Neuronal stem cell (in vitro differentiated cells): ENCODE measurements around the gene TEKT1.
"Not testable (repeated sequence)": the region's sequence is repeated elsewhere in the genome, so short reads cannot be mapped to it uniquely, and the experiment has no call there.

Source experiments
- DNase-seq: peaks from one replicate; pipeline ENCODE4 v3.0.0-alpha.2; 2013; ENCODE audit warnings: low spot score
- H2AFZ ChIP-seq: one replicate; pipeline ENCODE4 v1.6.1; 2013; ENCODE audit warnings: mild to moderate bottlenecking, low read length, inconsistent platforms
- H2AK5ac ChIP-seq: 2 replicates; pipeline ENCODE4 v1.6.1; 2013; ENCODE audit warnings: low read depth, mild to moderate bottlenecking, inconsistent platforms, low read length, moderate library complexity, mixed read lengths
- H2BK120ac ChIP-seq: 2 replicates; pipeline ENCODE4 v1.6.1; 2013; ENCODE audit warnings: low read depth, mild to moderate bottlenecking, inconsistent platforms, low read length, moderate library complexity, mixed read lengths
- H2BK12ac ChIP-seq: one replicate; pipeline ENCODE4 v1.6.1; 2013; ENCODE audit warnings: low read length, inconsistent platforms
- H2BK15ac ChIP-seq: 2 replicates; pipeline ENCODE4 v1.6.1; 2013; ENCODE audit warnings: mild to moderate bottlenecking, low read length, inconsistent platforms, mixed read lengths
- H2BK5ac ChIP-seq: one replicate; pipeline ENCODE4 v1.6.1; 2013; ENCODE audit warnings: inconsistent platforms, mild to moderate bottlenecking, low read length, moderate library complexity
- H3K14ac ChIP-seq: one replicate; pipeline ENCODE4 v1.6.1; 2013; ENCODE audit warnings: low read length, inconsistent platforms
- H3K18ac ChIP-seq: 2 replicates; pipeline ENCODE4 v1.6.1; 2013; ENCODE audit warnings: low read length, inconsistent platforms
- H3K23ac ChIP-seq: 2 replicates; pipeline ENCODE4 v1.6.1; 2013; ENCODE audit warnings: low read depth, mild to moderate bottlenecking, mixed read lengths, low read length, inconsistent platforms; ENCODE audit not compliant: poor library complexity
- H3K27ac ChIP-seq: replicated peaks from 3 replicates; pipeline ENCODE4 v1.5.1; 2013; ENCODE audit warnings: low read length, inconsistent platforms
- H3K27me3 ChIP-seq, 3 experiments: 2 replicates each; pipeline ENCODE4 v1.6.1; 2013; ENCODE audit warnings: low read length in 3 of 3, mild to moderate bottlenecking in 2 of 3, inconsistent platforms in 1 of 3, low read depth in 1 of 3, mixed read lengths in 1 of 3, moderate library complexity in 1 of 3; ENCODE audit not compliant: control insufficient read depth in 3 of 3, insufficient read depth in 3 of 3
- H3K36me3 ChIP-seq, 2 donors: replicated peaks in 1 of 2; 2 replicates each; pipeline ENCODE4 v1.6.1; 2013; ENCODE audit warnings: low read length in 2 of 2; ENCODE audit not compliant: control insufficient read depth in 2 of 2, insufficient read depth in 2 of 2
- H3K4ac ChIP-seq: 2 replicates; pipeline ENCODE4 v1.6.1; 2013; ENCODE audit warnings: inconsistent platforms, mild to moderate bottlenecking, low read length, moderate library complexity
- H3K4me1 ChIP-seq, 2 donors: 1 replicate in 1 of 2; 2 replicates in 1 of 2; pipeline ENCODE4 v1.6.1; 2013; ENCODE audit warnings: low read length in 2 of 2, low read depth in 1 of 2; ENCODE audit not compliant: control insufficient read depth in 2 of 2, insufficient read depth in 1 of 2
- H3K4me2 ChIP-seq: one replicate; pipeline ENCODE4 v1.6.1; 2013; ENCODE audit warnings: mild to moderate bottlenecking, low read length, inconsistent platforms; ENCODE audit not compliant: insufficient read depth, poor library complexity, severe bottlenecking
- H3K4me3 ChIP-seq, 2 donors: 2 replicates each; pipeline ENCODE4 v1.5.1; 2013; ENCODE audit warnings: low read length in 2 of 2, mild to moderate bottlenecking in 2 of 2, inconsistent platforms in 1 of 2, moderate library complexity in 1 of 2
- H3K79me1 ChIP-seq: one replicate; pipeline ENCODE4 v1.6.1; 2013; ENCODE audit warnings: low read depth, mild to moderate bottlenecking, inconsistent platforms, low read length, moderate library complexity
- H3K9ac ChIP-seq: one replicate; pipeline ENCODE4 v1.6.1; 2013; ENCODE audit warnings: mild to moderate bottlenecking, low read depth, low read length, inconsistent platforms; ENCODE audit not compliant: poor library complexity
- H3K9me3 ChIP-seq, 2 donors: replicated peaks in 1 of 2; 2 replicates each; pipeline versions ENCODE3 to v1.6.1; 2013; ENCODE audit warnings: low read length in 2 of 2, mild to moderate bottlenecking in 2 of 2, inconsistent platforms in 1 of 2, low read depth in 1 of 2, mixed read lengths in 1 of 2, moderate library complexity in 1 of 2; ENCODE audit not compliant: control insufficient read depth in 2 of 2, insufficient read depth in 1 of 2
- H4K8ac ChIP-seq: one replicate; pipeline ENCODE4 v1.6.1; 2013; ENCODE audit warnings: low read depth, mild to moderate bottlenecking, inconsistent platforms, low read length, moderate library complexity
- H4K91ac ChIP-seq: one replicate; pipeline ENCODE4 v1.6.1; 2013; ENCODE audit warnings: low read length, low read depth, mild to moderate bottlenecking, inconsistent platforms; ENCODE audit not compliant: poor library complexity
- WGBS, 2 donors: extraction: QIAGEN DNeasy Blood & Tissue Kit; methylation state at CpG; one replicate each; pipeline ENCODE4 v1.1.7; 2013; ENCODE audit warnings: missing lambda C conversion rate in 2 of 2, mixed read lengths in 1 of 2; ENCODE audit not compliant: insufficient read length in 2 of 2, insufficient replicate concordance in 1 of 2; ENCODE audit errors: extremely low coverage in 2 of 2; 5-methylcytosine and 5-hydroxymethylcytosine counted together

The TEKT1 gene

GRCh38 chr17:6853764-6854442 lies 22.4 kb upstream of the TEKT1 start:
- H3K14ac ChIP-seq = no peak overlapping the region
- peak overlapping the region in 1 of 2 donors; percentile 70 for H3K4me3 ChIP-seq
- H4K8ac ChIP-seq = no peak overlapping the region
- H3K36me3 ChIP-seq = no peaks in the 10 kb centered on the region
- no peak overlapping the region for H4K91ac ChIP-seq
- no peaks in the 10 kb centered on the region for H3K9me3 ChIP-seq
- H3K9ac ChIP-seq = no peak overlapping the region
- H3K79me1 ChIP-seq = no peaks in the 10 kb centered on the region
- no peak overlapping the region for H3K27ac ChIP-seq
- no peak overlapping the region for H2BK120ac ChIP-seq
- H2BK15ac ChIP-seq = no peak overlapping the region
- H2BK5ac ChIP-seq = no peak overlapping the region
- no peak overlapping the region for H3K18ac ChIP-seq
- H3K4ac ChIP-seq = peak overlapping the region; percentile 87
- H3K4me2 ChIP-seq = peak overlapping the region; percentile 44
- H2BK12ac ChIP-seq = no peak overlapping the region
- H3K4me1 ChIP-seq = peaks cover 0 to 3% of the 10 kb centered on the region in 2 donors
- no peak for DNase-seq
- no peaks in the 10 kb centered on the region for H3K27me3 ChIP-seq
- H3K23ac ChIP-seq = no peak overlapping the region
- no peak overlapping the region for H2AK5ac ChIP-seq
- WGBS, 2 donors = no CpG with 5 or more reads among the region's 19 CpGs
- peak overlapping the region; percentile 78 for H2AFZ ChIP-seq

GRCh38 chr17:6848545-6849179 lies 17.1 kb upstream of the TEKT1 start:
- not testable (repeated sequence) for H4K8ac ChIP-seq, H2BK5ac ChIP-seq, H4K91ac ChIP-seq, H3K23ac ChIP-seq, H3K27ac ChIP-seq, H2AK5ac ChIP-seq, H3K4ac ChIP-seq, H2BK15ac ChIP-seq, H3K9me3 ChIP-seq, H3K27me3 ChIP-seq, H3K4me1 ChIP-seq, H2BK120ac ChIP-seq, H2BK12ac ChIP-seq, H3K79me1 ChIP-seq, DNase-seq, H3K18ac ChIP-seq, H3K4me2 ChIP-seq, H3K4me3 ChIP-seq, H3K36me3 ChIP-seq, H3K9ac ChIP-seq
- Histone ChIP-seq H3K14ac (peak overlapping the region; percentile 8), H2AFZ (peak overlapping the region; percentile 49)
- WGBS, 2 donors = no CpG with 5 or more reads among the region's 7 CpGs

DNA sequence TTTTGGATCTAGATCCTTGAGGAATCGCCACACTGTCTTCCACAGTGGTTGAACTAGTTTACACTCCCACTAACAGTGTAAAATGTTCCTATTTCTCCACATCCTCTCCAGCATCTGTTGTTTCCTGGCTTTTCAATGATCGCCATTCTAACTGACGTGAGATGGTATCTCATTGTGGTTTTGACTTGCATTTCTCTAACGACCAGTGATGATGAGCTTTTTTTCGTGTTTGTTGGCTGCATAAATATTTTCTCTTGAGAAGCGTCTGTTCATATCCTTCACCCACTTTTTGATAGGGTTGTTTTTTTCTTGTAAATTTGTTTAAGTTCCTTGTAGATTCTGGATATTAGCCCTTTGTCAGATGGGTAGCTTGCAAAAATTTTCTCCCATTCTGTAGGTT lies 14.6 kb upstream of the TEKT1 start:
- H3K27ac ChIP-seq = not testable (repeated sequence)

DNA sequence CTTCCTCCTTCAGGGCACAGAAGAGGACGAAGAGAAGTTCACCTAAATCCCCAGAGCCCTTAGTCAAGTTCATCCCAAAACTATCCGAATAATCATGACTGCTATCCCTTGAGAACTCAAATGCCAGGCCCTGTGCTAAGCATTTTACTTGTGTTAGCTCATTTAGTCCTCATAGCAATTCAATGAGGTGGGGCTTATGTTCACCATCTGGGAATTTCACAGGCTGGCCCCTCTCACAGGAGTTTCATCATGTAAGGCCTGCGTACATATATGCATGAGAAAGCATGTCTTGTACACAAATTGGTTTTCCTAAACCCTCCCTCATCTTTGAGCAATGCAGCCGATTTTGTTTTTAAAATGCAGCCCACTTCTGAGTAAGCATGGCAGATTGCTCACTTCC lies 12.9 kb upstream of the TEKT1 start:
- H3K27ac ChIP-seq = not testable (repeated sequence)
- WGBS, 2 donors = no CpG with 5 or more reads among the region's 4 CpGs

More for the DNA sequence above, 14.6 kb upstream of the TEKT1 start:
- not testable (repeated sequence) for H3K18ac ChIP-seq, H2AK5ac ChIP-seq, H4K91ac ChIP-seq, H3K4me1 ChIP-seq, H2AFZ ChIP-seq, H2BK15ac ChIP-seq, H3K9me3 ChIP-seq, H3K36me3 ChIP-seq, H3K23ac ChIP-seq, H3K27me3 ChIP-seq, H3K79me1 ChIP-seq, H2BK12ac ChIP-seq, H2BK5ac ChIP-seq, H3K4me2 ChIP-seq, H3K9ac ChIP-seq, H3K14ac ChIP-seq, H3K4me3 ChIP-seq, H3K4ac ChIP-seq, DNase-seq, H4K8ac ChIP-seq, H2BK120ac ChIP-seq
- WGBS, 2 donors = no CpG with 5 or more reads among the region's 6 CpGs

More for the DNA sequence above, 12.9 kb upstream of the TEKT1 start:
- H2BK120ac ChIP-seq, H3K36me3 ChIP-seq, H2AK5ac ChIP-seq, H3K79me1 ChIP-seq, H3K18ac ChIP-seq, H2BK15ac ChIP-seq, DNase-seq, H3K4me2 ChIP-seq, H3K9ac ChIP-seq, H3K14ac ChIP-seq, H3K27me3 ChIP-seq, H2BK12ac ChIP-seq, H4K91ac ChIP-seq, H3K4ac ChIP-seq, H3K9me3 ChIP-seq, H2AFZ ChIP-seq, H4K8ac ChIP-seq, H3K23ac ChIP-seq, H3K4me1 ChIP-seq, H2BK5ac ChIP-seq, H3K4me3 ChIP-seq: not testable (repeated sequence)
